ENCODE results near the gene MMP25.

Gene MMP25

DNA sequence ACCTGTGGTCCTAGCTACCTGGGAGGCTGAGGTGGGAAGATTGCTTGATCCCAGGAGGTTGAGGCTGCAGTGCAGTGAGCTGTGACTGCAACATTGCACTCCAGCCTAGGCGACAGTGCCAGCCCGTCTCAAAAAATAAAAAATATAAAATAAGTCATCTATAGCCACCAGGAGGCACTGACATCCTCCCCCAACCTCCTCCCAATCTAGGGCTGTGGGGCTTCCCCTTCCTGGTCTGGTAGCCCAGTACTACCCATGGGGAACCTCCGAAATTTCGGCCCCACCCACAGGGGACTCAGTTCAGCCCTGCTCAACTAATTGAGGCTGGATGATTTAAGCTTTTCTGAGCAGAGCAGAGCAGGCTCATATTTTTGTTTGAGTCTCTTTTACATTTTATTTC, 49.5 kb downstream of the MMP25 start:
- DNase-seq (ENCODE audit: low spot score), result peak; percentile 80

DNA sequence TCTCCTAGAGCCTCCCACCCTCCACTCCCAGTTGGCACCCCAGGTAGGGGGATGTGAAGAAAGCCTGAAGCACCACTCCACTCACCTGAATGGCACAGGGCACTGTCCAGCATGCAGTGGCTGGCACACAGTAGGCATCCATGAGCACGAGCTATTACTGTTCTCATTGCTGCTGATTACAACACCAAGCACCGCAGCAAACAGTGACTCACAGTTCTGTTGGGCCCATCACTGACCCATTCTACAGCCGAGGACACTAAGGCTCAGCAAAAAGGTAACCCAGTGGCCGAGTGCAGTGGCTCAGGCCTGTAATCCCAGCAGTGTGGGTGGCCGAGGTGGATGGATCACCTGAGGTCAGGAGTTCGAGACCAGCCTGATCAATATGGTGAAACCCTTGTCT, 50.0 kb downstream of the MMP25 start:
- DNase-seq (ENCODE audit: low spot score), result no peak

DNA sequence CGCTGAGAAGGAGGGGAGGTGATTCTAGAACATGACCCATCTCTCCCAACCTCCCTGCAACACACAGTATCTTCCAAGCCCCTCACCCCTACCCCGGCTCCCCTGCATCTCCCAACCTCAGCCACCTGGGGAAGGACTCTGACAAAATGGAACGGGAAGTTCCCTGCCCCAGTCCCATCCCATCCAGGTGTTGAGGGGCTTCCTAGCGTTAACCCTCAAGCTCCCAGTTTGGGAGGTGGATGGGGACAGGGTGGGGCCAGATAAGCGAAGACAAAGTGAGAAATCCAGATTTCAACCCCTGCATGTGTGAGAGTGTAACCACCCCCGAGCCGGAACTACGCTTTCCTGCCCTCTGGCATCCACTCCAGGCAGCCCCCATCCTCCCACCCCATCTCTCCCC, 50.9 kb downstream of the MMP25 start:
- no peak for DNase-seq (ENCODE audit: low spot score)

DNA sequence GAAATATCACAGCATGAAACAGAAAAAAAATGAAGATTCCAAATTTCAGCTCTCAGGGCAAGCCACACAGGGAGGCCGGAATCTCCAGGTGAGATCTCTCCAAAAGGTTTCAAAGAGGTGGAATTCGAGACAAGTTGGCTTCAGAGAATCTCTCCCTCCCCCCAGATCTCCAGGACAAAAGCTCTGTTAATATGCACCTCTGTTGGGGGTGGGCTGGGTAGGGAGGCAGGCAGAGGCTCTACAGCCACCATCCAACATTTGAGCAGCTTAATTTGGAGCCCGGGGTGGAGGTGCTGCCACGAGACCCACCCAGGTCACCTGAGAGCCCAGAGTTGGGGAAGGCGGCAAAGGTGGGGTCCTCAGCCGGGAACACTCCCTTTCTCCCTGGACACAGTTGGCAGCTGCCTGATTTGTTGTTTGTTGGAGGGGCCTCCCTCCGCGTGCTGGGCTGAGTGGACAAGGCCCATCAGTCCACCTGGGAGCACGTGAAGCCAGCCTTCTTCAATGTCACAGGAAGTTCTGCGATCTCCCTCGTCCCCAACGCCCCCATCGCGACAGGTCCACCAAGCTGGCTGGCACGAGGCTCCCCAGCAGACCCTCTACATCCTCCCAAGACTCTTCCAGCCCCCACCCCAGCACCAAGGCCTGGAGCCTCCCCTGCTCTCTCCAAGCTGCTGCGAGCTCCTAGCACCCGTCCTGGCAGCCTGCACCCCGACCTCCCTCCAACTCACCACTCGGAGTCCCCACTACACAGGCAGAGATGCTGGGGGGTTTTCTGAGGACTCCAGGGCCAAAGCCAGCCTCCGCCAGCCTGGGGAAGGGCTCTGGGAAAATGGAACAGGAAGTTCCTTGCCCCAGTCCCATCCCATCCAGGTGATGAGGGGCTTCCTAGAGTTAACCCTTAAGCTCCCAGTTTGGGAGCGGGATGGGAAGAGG, 52.4 kb downstream of the MMP25 start, which contains the start of gene ZSCAN10:
ZSCAN10 (minus strand) TSS at position 836 of the 936 bp plus-strand sequence. CDS start 6,357 bp downstream, outside the sequence.
- no peak for DNase-seq (ENCODE audit: low spot score)

DNA sequence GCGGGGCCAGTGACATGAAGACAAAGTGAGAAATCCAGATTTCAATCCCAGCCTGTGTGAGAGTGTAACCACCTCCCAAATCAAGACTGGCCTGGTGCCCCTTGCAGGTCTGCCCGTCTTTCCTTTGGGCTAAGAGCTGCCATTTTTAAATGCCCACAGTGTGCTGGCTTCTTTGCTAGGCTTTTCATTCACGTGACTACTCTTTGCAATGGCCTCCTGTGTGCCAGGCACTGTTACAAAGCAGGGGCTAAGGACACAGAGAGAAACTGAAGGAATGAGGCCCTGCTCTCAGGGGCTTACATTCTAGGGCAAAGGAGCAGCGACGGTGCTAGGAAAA, 53.0 kb downstream of the MMP25 start:
- DNase-seq (ENCODE audit: low spot score), result no peak

DNA sequence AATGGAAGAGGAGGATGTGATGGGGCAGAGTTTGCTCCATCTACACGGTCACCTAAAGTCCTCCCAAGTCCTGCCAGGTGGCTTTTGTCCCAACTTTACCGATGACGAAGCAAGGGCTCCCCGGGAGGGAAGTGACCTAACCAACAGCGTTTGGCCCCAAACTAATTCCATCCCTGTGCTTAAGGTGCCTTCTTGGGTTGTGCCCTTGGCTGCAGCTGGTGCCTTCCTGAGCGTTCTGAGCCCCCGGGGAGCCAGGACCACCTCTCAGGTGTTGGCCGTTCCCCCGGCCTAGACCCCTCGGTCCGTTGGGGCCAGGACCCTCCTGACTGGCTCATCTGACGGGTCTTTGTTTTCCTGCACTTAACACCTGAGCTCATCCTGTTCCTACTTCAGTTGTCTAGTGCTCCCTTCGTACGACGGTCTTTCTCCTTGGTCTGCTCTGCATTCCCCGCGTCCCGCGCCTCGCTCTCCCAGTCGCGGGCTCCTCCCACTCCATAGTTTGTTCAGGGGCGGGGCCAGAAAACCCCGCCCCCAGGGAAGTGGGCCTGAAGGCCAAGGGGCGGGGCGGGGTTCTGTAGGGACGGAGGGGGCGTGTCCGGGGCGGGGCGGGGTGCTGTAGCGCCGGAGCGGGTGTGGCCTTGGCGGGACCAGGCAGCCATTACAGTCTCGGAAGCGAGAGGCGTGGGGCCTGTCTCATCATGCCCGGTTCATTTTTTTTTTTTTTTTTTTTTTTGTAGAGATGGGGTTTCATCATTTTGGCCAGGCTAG, 53.6 kb downstream of the MMP25 start:
- DNase-seq (ENCODE audit: low spot score), result peak; percentile 89

DNA sequence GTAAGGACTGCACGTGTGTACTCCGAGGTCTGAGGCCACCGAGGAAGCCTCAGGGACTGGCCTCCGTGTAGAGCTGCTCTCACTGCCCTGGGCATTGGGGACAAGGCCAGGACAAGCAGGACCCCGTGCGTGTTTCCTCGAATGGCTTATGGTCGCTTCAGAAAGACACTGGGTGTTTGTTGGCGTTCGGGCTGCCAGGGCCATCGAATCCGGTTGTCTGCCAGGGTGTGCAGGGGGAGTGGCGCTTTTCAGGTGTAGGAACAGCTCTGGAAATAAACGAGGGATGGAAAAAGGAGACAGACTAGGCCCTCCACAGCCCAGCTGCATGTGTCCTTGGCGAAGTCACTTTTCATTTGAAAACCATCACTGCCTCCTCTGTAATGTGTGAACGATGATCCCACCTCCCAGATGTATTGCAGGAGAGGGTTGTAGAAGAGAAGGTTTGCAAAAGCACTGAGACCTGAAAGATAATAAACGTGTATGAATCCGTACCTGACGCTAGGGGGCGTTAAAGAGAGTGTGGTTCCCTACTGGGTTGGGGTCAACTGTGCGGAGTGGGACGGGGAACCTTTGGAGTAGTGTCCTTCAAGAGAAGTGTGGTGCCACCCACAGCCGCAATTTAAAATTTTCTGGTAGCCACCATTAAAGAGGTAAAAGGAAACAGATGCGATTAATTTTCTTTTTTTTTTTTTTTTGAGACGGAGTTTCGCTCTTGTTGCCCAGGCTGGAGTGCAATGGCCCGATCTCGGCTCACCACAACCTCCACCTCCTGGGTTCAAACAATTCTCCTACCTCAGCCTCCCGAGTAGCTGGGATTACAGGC, 54.9 kb downstream of the MMP25 start:
- DNase-seq (ENCODE audit: low spot score), result peak; percentile 67

DNA sequence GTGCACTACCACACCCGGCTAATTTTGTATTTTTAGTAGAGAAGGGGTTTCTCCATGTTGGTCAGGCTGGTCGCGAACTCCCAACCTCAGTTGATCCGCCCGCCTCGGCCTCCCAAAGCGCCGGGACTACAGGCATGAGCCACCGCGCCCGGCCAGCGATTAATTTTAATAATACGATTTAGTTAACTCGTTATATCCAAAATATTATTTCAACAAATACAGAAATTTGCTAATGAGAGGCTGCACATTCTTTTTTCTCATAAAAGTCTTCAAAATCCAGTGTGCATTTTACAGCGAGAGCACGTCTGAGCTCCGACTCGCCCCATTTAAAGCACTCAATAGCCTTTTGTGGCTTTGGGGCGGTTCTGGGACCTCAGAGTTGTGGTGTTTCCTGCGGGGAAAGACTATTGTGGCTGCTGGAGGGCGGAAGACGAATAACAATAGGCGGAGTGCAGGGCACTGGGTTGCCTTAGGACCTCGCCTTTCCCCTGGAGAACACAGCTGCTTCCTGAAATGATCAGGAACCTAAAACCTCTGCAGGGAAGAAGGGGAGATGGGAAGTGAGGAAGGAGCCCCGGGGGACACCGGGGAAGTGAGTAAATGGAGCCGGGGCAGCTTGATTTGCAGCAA, 55.6 kb downstream of the MMP25 start:
- DNase-seq (ENCODE audit: low spot score), result no peak

DNA sequence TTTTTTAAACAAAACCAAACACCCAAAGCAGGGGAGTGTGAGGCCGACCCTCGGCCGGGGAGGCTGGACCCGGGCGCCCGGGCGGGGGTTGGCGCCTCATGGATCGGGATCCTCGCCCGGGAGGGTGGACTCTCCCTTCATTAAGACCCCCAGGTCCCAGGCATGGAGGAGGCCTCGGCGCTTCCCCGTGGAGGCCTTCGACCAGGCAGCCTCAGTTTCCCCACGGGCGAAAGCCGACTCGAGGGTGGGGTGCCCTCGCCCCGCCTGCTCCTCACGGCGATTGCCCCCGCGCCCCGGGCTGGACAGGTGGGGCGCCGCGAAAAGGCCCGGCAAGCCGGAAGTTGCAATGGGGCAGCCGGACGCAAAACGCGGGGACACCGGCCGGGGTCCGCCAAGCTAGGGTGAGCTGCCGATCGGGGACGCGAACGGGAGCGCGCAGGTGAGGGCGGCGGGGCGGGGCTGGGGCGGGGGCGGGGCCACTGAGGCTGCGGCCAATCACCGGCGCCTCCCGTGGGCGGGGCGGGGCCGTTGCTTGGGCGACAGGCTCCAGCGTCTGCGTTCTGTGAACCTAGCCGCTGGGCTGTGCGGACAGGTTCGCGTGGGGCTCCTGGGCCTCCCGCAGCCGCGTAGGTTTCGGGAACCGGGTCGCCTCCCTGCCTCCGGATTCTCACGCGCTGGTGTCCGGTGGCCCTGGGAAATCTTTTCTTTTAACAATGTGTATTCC, 60.0 kb downstream of the MMP25 start:
- peak; percentile 92 for DNase-seq (ENCODE audit: low spot score)
